Uterus (tissue), 4 donors: Measurements from ENCODE around the gene SLC25A47. TPM values are rescaled to one million over a fixed set of nuclear protein-coding genes. Genes with fewer than 3 reads are reported as not detected.
A peak's percentile ranks its signal among the peaks of the same experiment; 100 is the strongest.

Experiments
- DNase-seq, 2 donors: peaks; one replicate each; pipeline ENCODE4 v3.0.0-alpha.2; 2019 to 2020
- H3K27ac ChIP-seq, 2 donors: fragments of 200-600 bp; sonication (generic); 1 replicate in 1 of 2; 2 replicates in 1 of 2; pipeline ENCODE4 v1.5.1; 2016 to 2018
- H3K27me3 ChIP-seq, 2 donors: fragments of 200-600 bp; sonication (generic); one replicate each; pipeline ENCODE4 v1.5.1; 2018 to 2019; ENCODE audit warnings: control low read depth in 1 of 2
- H3K36me3 ChIP-seq, 2 donors: fragments of 200-600 bp; sonication (generic); one replicate each; pipeline ENCODE4 v1.5.1; 2019; ENCODE audit warnings: control low read depth in 1 of 2
- H3K4me1 ChIP-seq, 2 donors: fragments of 200-600 bp; sonication (generic); one replicate each; pipeline ENCODE4 v1.5.1; 2018 to 2019; ENCODE audit warnings: control low read depth in 1 of 2
- H3K4me3 ChIP-seq, 2 donors: fragments of 200-600 bp; sonication (generic); 1 replicate in 1 of 2; 2 replicates in 1 of 2; pipeline ENCODE4 v1.5.1; 2018 to 2019; ENCODE audit warnings: mild to moderate bottlenecking in 1 of 2
- H3K9me3 ChIP-seq, 2 donors: fragments of 200-600 bp; sonication (generic); one replicate each; pipeline ENCODE4 v1.5.1; 2019; ENCODE audit warnings: control low read depth in 1 of 2
- CTCF ChIP-seq, 4 experiments: fragments of 200-600 bp in 2 of 4; fragments of 450-650 bp in 2 of 4; sonication (generic) in 2 of 4; IDR thresholded peaks; one replicate each; pipeline ENCODE4 v1.5.1; 2016 to 2019; ENCODE audit warnings: antibody characterized with exemption in 4 of 4, mild to moderate bottlenecking in 2 of 4, moderate library complexity in 1 of 4
- POLR2A ChIP-seq, 2 donors: fragments of 450-650 bp; IDR thresholded peaks; one replicate each; pipeline ENCODE4 v1.6.1; 2016; ENCODE audit warnings: antibody characterized with exemption in 2 of 2, mild to moderate bottlenecking in 1 of 2, moderate library complexity in 1 of 2
- intact Hi-C: fragments of 100-400 bp; cut with DNase I; formaldehyde crosslinking; loops from one replicate; pipeline ENCODE4 v1.15.1; 2023; ENCODE audit warnings: low total_unique reads
- total RNA-seq, 4 donors: library from RNA; depleted of rRNA in 3 of 4; stranded (reverse); fragments of >200 nt in 3 of 4; gene quantifications; one replicate each; pipeline versions ENCODE4 v1.1.0 to v1.2.4, GENCODE V29; 2014 to 2023
- donor health status: DM: yes; HTN: yes; CAD: no.

Gene SLC25A47
- total RNA-seq, 4 donors from 2014 or later: not detected

GRCh38 chr14:100291305-100292075, 31.6 kb upstream of the SLC25A47 start:
- Histone ChIP-seq H3K4me1 (no peaks in the 10 kb centered on the region), H3K27me3 (no peaks in the 10 kb centered on the region), H3K9me3 (no peaks in the 10 kb centered on the region), H3K27ac (no peak overlapping the region), H3K36me3 (no peaks in the 10 kb centered on the region), H3K4me3 (no peak overlapping the region)
- intact Hi-C loops: no loop called here
- no peak for TF ChIP-seq CTCF (IDR thresholded peaks at IDR 0.05)
- TF ChIP-seq POLR2A (IDR thresholded peaks at IDR 0.05): no peak
- peak; percentile 11 to 14 for DNase-seq

- Histone ChIP-seq H3K36me3 (no peaks in the 10 kb centered on the region), H3K4me3 (no peak overlapping the region), H3K27me3 (no peaks in the 10 kb centered on the region), H3K27ac (no peak overlapping the region), H3K9me3 (no peaks in the 10 kb centered on the region), H3K4me1 (peaks cover 0 to 8% of the 10 kb centered on the region in 2 donors)
- intact Hi-C loops: no loop called here
- DNase-seq: peak; percentile 13
- TF ChIP-seq POLR2A (IDR thresholded peaks at IDR 0.05) (no peak), CTCF (IDR thresholded peaks at IDR 0.05) (no peak)
Measured at GRCh38 chr14:100292301-100292775, 30.8 kb upstream of the SLC25A47 start.

GRCh38 chr14:100292776-100293461, 30.2 kb upstream of the SLC25A47 start:
- peak; percentile 11 to 19 for DNase-seq
- peaks cover 0 to 14% of the 10 kb centered on the region in 2 donors for H3K4me1 ChIP-seq
- H3K4me3 ChIP-seq: no peak overlapping the region
- H3K27me3 ChIP-seq: no peaks in the 10 kb centered on the region
- no peaks in the 10 kb centered on the region for H3K9me3 ChIP-seq
- intact Hi-C loops: no loop called here
- H3K27ac ChIP-seq: no peak overlapping the region
- TF ChIP-seq POLR2A (IDR thresholded peaks at IDR 0.05) (no peak), CTCF (IDR thresholded peaks at IDR 0.05) (no peak)
- no peaks in the 10 kb centered on the region for H3K36me3 ChIP-seq

- Histone ChIP-seq H3K36me3 (no peaks in the 10 kb centered on the region), H3K4me1 (peaks cover 0 to 16% of the 10 kb centered on the region in 2 donors), H3K4me3 (no peak overlapping the region), H3K27me3 (no peaks in the 10 kb centered on the region), H3K27ac (no peak overlapping the region), H3K9me3 (no peaks in the 10 kb centered on the region)
- peak in 1 of 2 donors; percentile 6 for DNase-seq
- TF ChIP-seq POLR2A (IDR thresholded peaks at IDR 0.05) (no peak), CTCF (IDR thresholded peaks at IDR 0.05) (no peak)
- intact Hi-C loops: no loop called here
Measured at GRCh38 chr14:100293497-100294212, 29.5 kb upstream of the SLC25A47 start.
